VCaP (cell line): ENCODE data around the gene TENM3.

Experiments
- H3K27ac ChIP-seq: fragments of 450-650 bp; 2 replicates; pipeline ENCODE4 v1.5.1; 2017
- CTCF ChIP-seq: fragments of 450-650 bp; conservative IDR thresholded peaks from 2 replicates; pipeline ENCODE4 v1.5.1; 2017; ENCODE audit warnings: mild to moderate bottlenecking, moderate library complexity

The TENM3 gene

GRCh38 chr4:182847576-182848450 is 604.6 kb downstream of the TENM3 start:
- TF ChIP-seq CTCF: no peak
- H3K27ac ChIP-seq: no peak overlapping the region

GRCh38 chr4:182848685-182849084 is 605.5 kb downstream of the TENM3 start:
- no peak overlapping the region for H3K27ac ChIP-seq
- TF ChIP-seq CTCF: no peak
